CD4-positive, alpha-beta T cell treated with Interleukin-15 for 4 hours (primary cell): ENCODE measurements around the gene KLHL29.

ENCODE experiments used
- DNase-seq: peaks from one replicate; pipeline ENCODE4 v3.0.0-alpha.2; 2020; ENCODE audit warnings: low spot score

Gene KLHL29

GRCh38 chr2:23660237-23660636, 275.3 kb downstream of the KLHL29 start:
- DNase-seq: no peak

- no peak for DNase-seq
Measured at GRCh38 chr2:23661276-23662050, 276.5 kb downstream of the KLHL29 start.

DNA sequence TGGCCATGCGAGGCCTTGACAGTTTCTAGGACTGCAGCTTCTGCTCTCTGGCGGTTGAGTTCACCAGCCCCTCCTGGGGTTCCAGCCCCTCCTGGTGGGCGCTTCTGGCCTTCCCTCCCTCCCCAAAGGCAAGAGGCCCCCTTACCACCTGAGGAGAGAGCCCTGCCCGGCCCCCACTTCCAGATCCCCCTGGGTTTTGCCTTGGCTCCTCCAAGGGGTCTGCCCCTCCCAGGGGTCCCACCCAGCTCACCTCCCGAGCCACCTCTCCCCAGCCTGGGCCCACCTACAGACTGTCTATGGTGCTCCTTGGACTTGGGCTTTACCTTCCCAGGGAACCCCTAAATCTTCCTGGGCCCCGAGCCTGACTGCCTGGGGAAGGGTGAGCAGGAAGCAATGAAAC, 277.5 kb downstream of the KLHL29 start:
- DNase-seq: no peak

DNA sequence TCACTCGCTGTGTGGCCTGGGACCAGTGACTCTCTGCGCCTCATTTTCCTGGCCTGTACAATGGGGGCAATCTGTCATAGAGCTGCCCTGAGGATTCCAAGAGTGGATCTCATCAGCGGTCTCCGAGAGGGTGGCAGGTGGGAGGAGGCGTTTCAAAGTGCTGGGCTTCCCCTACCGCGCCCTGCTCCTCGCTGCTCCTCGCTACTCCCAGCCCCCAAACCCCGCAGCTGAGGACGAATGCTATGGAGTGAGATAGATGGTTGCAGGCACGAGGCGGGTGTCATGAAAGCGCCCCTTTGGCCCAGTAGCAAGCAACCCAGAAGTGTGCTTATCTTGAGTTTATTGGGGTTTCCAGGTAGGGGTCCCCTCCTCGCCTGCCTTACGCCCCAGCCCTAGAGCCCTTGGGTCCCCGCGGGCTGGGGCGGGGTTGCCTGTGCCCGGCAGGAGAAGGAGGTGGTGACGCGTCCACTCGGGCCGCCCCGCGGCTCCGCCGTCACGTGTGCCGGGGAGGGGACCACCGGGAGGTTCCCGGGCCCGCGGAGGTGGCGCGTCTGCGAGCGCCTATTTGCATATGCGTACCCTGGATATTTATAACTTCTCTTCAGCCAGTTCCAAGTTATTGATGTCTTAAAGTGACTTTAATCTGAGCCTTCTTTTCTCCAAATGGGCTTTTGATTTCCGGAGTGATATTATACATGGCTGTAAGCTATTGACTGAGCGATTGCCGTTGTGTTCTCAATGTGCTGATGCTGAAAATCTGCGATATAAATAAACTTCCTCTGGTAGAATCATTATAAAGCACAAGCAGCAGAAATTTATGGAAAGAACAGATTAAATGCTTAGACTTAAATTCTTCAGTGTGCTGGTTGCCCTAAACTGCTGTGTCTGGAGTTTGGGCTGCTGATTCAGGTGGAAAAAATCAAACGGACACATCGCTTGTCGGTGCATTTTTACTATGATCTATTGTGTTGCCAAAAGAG, 278.3 kb downstream of the KLHL29 start:
- DNase-seq: no peak

GRCh38 chr2:23664066-23664788, 279.2 kb downstream of the KLHL29 start:
- no peak for DNase-seq

- no peak for DNase-seq
Measured at GRCh38 chr2:23666241-23666979, 281.4 kb downstream of the KLHL29 start.

DNA sequence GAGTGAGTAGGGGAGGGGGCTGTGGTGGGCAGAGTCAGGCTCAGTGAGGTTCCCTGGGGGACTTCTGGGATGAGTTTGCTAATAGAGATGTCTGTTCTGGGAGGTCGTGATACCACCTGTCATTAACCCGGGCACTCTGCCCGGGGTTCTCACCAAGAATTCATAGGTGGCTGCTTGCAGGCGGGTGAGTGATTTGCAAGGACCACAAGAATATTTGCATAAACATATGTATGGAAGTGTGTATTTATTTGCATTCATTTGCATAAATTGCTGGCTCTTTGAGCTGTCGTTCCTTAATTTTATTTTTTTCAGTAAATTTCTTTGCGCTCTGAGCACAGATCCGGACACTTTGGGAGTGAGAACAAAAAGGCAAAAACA, 282.0 kb downstream of the KLHL29 start:
- no peak for DNase-seq

DNA sequence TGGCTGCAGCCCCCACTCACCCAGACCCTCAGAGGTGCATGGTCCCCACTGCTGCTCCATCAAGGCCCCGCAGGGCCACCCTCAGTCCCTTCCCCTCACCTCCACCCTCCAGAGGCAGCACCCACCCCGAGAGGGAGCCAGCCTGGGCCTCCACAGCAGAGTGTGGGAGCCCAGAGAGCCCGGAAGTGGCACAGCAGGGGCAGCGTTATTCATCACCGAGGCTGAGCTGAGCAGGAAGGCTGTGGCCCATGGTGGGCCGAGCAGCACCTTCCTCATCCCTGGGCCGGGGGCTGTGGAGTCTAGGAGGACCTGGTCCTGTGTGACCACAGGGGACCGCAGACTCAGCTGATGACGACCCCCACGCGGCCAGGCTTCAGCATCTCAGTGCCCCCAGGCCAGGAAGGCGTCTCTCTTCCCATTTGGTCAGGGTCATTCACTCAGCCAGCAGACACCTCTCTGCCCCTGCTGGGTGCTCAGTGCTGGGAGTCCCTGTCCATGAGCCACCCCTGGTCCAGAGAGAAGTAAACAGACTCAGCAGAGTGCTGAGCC, 283.9 kb downstream of the KLHL29 start:
- no peak for DNase-seq

- DNase-seq: no peak
Measured at GRCh38 chr2:23669413-23670244, 284.6 kb downstream of the KLHL29 start.

GRCh38 chr2:23670245-23670592, 285.2 kb downstream of the KLHL29 start:
- no peak for DNase-seq

DNA sequence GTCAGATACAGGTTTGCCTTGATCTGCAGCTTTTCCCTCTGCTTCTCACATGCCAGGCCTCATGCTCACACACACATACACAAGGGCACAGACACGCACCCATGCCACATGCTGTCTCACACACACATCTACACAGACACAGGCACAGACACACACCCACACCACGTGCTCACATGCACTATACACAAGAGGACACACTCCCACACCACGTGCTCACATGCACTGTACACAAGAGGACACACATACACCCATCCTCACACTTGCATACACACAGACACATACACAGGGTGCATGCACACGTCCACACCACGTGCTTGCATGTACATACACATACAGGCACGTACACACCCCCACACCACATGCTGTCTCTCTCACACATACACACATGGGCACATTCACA, 288.1 kb downstream of the KLHL29 start:
- no peak for DNase-seq

DNA sequence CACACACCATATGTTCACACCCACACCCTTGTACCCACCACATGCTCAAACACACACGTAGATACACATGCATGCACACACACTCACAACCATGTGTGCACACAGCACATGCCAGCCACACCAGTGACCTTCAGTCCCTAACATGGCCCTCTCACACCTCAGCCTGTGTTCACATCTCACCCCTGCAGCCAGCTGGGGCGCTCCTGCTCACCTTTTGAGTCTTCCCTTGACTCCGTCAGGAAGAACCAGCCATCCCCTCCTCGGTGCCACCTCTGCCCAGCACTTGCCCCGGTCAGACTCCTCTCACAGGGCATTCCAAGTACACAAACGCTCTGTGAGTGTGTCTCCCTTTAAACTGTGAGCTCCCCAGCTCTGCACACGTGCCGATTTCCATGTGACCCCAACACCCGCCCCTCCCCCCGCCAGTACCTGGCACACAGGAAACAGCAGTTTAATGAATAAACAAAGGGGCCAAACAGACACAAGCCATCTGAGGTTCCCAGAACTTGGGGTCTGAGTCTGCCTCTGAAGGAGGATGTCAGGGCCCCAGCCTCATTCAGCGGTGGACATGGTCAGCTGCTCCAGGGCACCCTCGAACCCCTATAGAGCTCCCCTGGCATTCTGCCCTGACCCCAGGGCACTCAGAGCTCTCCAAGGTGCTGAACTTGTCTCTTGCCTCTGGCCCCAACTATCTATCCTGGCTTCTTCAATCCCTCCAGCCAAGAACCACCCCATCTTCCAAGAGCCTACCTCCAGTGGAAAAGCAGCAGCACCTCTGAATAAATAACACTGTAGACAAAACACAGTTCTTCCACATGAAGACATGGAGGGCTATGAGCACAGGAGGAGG, 289.1 kb downstream of the KLHL29 start:
- no peak for DNase-seq

DNA sequence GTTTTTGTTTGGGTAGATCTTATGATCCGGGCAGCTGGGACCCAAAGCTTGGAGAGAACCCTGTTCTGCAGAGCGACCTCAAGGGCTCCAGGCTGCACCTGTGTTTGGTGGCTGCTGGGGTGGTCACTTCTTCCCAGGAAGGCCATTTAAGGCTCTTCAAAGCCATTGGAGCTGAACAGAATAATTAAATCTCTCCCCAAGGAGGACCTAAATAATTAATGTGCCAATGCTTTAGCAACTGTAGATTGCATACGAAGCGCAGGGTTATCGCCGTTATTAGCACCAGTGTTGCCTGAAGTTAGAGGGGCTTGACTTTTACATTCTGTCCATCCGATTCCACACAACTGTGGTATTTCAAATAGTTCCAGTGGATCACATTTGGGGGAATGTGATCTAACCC, 290.5 kb downstream of the KLHL29 start:
- no peak for DNase-seq

DNA sequence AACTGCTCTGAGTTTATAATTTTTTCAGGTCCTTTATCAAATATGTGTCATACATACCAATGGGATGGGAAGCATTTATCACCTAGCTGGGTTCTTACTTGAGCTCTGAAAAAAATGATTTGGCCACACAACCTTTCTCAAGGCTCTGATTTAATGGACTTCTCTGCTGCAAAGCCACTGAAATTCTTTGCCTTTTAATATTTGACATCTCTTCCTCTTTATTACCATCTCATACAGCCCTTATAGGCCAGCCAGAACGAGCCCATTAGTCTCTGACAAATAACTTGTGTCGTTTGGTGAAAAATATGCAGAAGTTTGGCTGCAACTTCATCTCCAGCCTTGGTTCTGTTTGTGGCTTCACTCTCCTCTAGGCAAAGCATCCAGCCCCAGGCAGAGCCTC, 292.9 kb downstream of the KLHL29 start:
- no peak for DNase-seq

GRCh38 chr2:23679044-23679443, 294.1 kb downstream of the KLHL29 start:
- DNase-seq: no peak

- no peak for DNase-seq
Measured at GRCh38 chr2:23680951-23681350, 296.0 kb downstream of the KLHL29 start.

- no peak for DNase-seq
Measured at GRCh38 chr2:23681356-23682140, 296.6 kb downstream of the KLHL29 start.

DNA sequence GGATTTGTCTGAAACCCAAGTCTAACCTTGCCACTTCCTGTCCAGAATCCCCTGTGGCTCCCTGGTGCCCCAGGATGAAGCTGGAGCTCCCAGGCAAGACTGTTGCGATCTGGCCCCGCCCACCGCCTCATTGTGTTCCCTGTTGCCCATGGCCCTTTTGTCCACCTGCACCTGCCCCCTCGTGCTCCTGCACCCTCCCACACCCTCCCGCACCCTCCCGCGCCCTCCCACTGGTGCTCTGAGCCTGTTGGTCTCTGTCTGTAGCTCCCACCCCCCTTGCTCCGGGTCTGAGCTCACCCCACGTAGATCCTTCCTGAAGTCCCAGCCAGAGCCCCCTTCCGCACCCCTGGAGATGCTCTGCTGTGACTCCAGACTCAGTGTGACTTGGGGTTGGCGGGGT, 297.5 kb downstream of the KLHL29 start:
- no peak for DNase-seq

- DNase-seq: no peak
Measured at GRCh38 chr2:23683001-23683400, 298.0 kb downstream of the KLHL29 start.
